HG02571 (cell line): ENCODE results near the gene TMEM14C.
"Not testable (repeated sequence)": the region's sequence is repeated elsewhere in the genome, so short reads cannot be mapped to it uniquely, and the experiment has no call there.

Experiments used
- ATAC-seq: cut with Tn5 transposase; IDR thresholded peaks from one replicate; pipeline ENCODE4 v1.9.1; 2021; ENCODE audit warnings: mild to moderate bottlenecking, moderate library complexity; ENCODE audit not compliant: unreplicated experiment

TMEM14C gene

GRCh38 chr6:10720960-10721849, 1.7 kb upstream of the TMEM14C start:
- ATAC-seq: not testable (repeated sequence)

DNA sequence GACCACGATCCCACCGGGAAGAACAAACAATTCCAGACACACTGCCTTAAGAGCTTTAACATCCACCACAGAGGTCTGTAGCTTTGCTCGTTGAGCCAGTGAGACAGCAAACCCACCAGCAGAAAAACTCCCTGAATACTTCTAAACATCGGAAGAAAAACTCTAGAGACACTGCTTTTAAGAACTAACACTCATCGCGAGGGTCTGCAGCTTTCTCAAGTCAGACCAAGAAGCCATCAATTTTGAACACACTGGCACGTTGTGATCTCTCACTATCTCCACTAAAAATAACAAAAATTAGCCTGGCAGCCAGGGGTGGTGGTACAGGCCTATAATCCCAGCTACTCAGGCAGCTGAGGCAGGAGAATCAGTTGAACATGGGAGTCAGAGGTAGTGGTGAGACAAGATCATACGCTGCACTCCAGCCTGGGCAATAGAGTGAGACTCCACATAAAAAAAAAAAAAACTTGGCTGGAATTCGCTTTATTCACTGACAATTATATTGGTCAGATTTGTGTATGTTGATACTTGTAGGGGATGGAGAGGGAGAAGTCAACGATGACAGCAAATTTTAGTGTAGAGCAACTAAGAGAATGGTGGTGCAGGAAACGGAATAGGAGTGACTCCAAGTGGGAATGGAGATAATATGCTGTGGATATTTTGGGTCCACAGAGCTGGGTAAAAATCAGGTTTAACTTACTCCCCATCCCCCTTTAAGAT, 860 bp upstream of the TMEM14C start:
- ATAC-seq: no peak

GRCh38 chr6:10722570-10722819, 375 bp upstream of the TMEM14C start:
- no peak for ATAC-seq

DNA sequence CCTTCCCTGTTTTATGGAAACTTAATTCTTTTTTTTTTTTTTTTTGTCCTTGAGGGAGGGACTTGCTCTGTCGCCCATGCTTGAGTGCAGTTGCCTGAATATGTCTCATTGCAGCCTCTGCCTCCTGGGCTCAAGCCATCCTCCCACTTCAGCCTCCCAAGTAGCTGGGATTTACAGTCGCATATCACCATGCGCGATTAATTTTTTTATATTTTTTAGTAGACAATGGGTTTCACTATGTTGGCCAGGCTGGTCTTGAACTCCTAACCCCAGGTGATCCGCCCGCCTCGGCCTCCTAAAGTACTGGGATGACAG, 654 bp downstream of the TMEM14C start:
- no peak for ATAC-seq

DNA sequence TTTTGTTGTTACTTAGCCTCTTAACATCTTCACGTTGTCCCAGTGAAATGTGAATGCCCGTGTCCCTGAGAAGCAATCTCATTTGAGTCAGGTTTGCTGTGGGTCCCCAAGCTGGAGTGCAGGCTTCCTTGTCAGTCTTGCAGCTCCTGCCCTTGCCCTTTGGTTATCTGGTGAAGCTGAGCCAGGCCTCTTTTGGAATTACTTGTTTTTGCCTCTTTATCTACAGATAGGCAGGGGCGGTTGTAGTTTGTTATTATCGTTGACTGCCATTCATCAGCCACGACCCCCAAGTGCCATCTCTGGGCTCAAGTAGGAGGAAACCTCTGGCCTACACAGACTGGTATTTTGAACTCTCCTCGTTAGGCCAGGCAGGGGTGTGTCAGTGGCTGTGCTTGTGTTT, 2.2 kb downstream of the TMEM14C start:
- ATAC-seq: no peak

DNA sequence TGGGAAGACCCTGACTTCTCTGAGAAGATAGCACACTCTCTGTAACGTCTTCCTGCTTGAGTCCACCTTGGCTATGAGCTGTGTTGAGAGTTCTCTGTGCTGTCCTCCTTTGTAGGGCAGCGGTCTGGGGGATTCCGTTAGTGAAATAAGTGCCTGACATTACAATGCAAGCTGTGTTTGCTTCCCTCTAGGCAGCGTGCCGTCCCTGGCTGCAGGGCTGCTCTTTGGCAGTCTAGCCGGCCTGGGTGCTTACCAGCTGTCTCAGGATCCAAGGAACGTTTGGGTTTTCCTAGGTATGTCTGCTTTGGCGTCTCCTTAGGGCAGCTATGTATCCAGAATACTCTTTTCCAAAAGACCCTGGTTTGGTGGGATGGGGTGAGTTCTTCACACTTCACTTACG, 2.8 kb downstream of the TMEM14C start:
- ATAC-seq: no peak

DNA sequence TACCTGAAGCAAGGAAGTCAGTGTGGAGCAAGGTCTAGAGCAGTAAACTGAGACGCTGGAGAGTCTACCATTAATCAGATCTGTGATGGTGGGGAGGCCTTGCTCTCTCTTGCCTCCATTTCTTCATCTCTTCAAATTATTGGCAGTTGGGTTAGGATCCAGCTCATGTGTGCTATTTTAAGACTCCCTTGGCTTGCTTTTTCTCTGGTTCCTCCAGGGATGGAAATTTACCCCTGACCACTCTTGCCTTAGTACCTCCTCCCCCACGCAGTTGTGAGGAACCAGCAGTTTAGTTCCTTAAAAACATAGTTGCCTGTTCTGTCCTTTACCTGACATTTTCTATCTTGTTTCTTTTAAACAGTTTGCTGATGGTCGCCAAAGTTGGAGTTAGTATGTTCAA, 7.4 kb downstream of the TMEM14C start:
- no peak for ATAC-seq

DNA sequence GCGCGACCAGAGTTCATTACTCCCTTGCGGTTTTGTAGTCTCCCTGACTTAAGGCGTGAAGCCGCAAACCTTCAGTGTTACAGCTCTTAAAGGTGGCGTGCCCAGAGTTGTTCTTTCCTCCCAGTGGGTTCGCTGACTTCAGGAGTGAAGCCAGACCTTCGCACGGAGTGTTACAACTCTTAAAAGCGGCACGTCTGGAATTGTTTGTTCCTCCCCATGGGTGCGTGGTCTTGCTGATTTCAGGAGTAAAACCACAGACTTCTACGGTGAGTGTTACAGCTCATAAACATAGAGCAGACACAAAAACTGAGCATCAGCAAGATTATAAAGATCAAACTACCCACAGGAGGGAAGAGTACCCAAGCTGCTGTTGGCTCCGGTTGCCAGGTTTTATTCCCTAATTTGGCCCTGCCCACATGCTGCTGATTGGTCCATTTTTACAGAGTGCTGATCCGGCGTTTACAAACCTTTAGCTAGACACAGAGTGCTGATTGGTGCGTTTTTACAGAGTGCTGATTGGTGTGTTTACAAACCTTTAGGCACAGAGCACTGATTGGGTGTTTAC, 10.4 kb downstream of the TMEM14C start:
- ATAC-seq: no peak

DNA sequence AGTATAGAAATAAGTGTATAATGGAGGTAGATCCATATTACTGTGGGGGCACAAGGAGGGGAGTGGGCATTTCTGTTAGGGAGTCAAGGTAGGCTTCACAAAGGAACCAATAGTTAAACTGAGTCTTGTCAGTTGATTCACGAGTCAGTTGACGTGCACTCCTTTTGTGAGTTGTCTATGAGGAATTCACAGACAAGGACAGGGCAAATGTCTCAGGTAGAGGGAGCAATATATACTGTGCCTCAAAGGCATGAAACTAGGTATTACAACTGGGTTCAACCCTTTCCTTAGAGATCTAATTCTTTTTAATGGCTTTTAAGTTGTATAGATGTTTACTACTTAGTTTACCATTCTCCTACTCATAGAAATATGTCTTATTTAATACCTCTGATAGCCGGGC, 11.0 kb downstream of the TMEM14C start:
- ATAC-seq: no peak

GRCh38 chr6:10736731-10737130, 13.9 kb downstream of the TMEM14C start:
- no peak for ATAC-seq

GRCh38 chr6:10740061-10740460, 17.2 kb downstream of the TMEM14C start:
- ATAC-seq: no peak

GRCh38 chr6:10741643-10742042, 18.8 kb downstream of the TMEM14C start:
- ATAC-seq: not testable (repeated sequence)

DNA sequence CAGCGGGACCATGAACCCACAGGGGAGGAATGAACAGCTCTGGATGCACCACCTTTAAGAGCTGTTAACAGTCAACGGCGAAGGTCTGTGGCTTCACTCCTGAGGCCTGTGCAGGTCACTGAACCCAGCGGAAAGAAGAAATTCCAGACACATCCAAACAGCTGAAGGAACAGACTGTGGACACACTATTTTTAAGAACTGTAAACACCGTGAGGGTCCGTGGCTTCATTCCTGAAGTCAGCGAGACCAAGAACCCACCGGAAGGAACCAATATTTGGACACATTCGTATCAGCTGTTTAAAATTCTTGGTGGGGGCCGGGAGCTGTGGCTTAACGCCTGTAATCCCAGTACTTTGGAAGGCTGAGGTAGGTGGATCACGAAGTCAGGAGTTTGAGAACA, 19.4 kb downstream of the TMEM14C start:
- no peak for ATAC-seq

DNA sequence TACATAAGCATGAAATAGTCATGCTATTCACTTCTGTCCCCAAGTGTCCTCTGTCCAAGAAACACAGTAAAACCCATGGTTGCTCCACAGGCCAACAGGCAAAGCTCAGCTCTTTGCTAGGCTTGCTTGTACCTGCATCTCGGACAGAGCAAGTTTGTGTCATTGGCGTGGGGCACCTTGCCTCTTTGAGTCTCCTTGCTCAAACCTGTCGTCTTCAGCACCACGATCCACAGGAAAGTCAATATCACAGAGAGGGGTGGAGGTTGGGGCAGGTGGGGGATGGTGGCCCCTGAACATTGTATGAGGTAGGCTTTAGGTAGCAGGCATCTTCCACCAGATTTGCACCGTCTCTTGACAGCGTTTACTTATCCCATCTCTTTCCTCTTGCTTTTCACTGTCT, 20.6 kb downstream of the TMEM14C start:
- ATAC-seq: no peak

- ATAC-seq: no peak
Measured at GRCh38 chr6:10745116-10745515, 22.2 kb downstream of the TMEM14C start.

- ATAC-seq: no peak
Measured at GRCh38 chr6:10746915-10747250, 24.0 kb downstream of the TMEM14C start.

- ATAC-seq: peak; percentile 93
Measured at GRCh38 chr6:10747251-10747972, 24.5 kb downstream of the TMEM14C start, which contains the start of gene TMEM14B. Gene TMEM14B (plus strand): TSS chr6:10747805. CDS start chr6:10749246, 1,441 bp downstream.

DNA sequence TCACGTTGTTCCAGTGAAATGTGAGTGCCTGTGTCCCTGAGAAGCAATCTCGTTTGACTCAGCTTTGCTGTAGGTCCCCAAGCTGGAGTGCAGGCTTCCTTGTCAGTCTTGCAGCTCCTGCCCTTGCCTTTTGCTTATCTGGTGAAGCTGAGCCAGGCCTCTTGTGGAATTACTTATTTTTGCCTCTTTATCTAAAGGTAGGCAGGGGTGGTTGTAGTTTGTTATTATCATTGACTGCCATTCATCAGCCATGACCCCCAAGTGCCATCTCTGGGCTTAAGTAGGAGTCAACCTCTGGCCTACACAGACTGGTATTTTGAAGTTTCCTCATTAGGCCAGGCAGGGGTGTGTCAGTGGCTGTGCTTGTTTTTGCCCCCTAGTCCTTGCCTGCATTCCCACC, 26.9 kb downstream of the TMEM14C start:
- no peak for ATAC-seq

- ATAC-seq: not testable (repeated sequence)
Measured at GRCh38 chr6:10750568-10750967, 27.7 kb downstream of the TMEM14C start.

DNA sequence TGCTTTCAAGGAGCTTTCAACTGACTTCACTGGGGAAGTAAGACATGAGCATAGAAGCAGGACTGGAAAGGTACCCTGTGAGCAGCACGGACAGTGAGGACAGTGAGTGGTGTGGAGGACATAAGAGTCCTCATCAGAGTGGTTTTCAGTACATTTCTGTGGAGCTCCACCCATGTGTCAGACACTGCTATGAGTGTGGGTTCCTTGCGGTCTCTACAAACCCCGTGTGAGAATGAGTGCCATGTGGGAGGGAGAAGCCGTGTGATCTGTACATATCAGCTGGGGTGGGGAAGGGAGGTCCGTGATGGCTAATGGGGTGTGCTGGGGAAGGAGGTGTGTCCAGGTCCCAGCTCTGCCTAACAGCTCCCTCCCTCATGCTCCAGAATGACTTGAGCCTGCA, 28.9 kb downstream of the TMEM14C start:
- not testable (repeated sequence) for ATAC-seq

DNA sequence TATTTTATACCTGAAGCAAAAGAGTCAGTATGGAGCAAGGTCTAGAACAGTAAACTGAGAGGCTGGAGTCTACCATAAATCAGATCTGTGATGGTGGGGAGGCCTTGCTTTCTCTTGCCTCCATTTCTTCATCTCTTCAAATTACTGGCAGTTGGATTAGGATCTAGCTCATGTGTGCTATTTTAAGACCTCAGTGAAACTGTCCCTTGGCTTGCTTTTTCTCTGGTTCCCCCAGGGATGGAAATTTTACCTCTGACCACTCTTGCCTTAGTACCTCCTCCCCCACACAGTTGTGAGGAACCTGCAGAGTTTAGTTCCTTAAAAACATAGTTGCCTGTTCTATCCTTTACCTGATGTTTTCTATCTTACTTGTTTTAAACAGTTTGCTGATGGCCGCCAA, 33.2 kb downstream of the TMEM14C start:
- ATAC-seq: no peak
